Right lobe of liver (tissue), 4 donors: ENCODE measurements around the gene TMC8.

Experiments used
- POLR2A ChIP-seq: fragments of 450-650 bp; IDR thresholded peaks from one replicate; pipeline ENCODE4 v1.6.1; 2017; ENCODE audit warnings: antibody characterized with exemption, mild to moderate bottlenecking
- TF ChIP-seq, protein P1 (sequence below), 4 donors: fragments of 200-600 bp in 3 of 4; fragments of 450-650 bp in 1 of 4; IDR thresholded peaks; one replicate each; pipeline versions ENCODE4 v1.5.1 to v1.8.0; 2016 to 2022; ENCODE audit warnings: antibody characterized with exemption in 4 of 4, mild to moderate bottlenecking in 2 of 4
- donor health status: DM: no; HTN: no; CAD: no.
- donor health status: DM: no; HTN: no; CAD: no.
- donor health status: DM: no; HTN: yes; CAD: no.

DNA sequence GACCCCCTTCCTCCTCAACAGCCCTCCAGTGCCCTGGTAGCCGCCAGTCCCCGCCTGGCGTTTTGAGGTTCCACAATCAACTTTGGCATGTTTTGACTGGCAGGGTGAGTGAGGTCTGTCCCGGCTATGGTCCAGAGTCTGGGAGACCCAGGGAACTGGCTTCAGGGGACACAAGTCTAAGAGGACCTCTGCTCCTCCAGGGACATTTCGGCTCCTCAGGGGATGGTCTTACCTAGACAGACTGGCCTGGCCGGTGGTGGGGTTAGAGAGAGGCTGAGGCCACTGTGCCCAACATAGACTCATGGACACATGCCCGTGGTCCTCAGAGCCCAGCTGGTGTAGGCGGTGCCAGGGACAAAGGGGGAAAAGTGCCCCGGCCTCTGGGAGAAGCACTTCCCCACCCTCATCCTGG is 2.2 kb downstream of the TMC8 start:
- TF ChIP-seq, protein P1, sequence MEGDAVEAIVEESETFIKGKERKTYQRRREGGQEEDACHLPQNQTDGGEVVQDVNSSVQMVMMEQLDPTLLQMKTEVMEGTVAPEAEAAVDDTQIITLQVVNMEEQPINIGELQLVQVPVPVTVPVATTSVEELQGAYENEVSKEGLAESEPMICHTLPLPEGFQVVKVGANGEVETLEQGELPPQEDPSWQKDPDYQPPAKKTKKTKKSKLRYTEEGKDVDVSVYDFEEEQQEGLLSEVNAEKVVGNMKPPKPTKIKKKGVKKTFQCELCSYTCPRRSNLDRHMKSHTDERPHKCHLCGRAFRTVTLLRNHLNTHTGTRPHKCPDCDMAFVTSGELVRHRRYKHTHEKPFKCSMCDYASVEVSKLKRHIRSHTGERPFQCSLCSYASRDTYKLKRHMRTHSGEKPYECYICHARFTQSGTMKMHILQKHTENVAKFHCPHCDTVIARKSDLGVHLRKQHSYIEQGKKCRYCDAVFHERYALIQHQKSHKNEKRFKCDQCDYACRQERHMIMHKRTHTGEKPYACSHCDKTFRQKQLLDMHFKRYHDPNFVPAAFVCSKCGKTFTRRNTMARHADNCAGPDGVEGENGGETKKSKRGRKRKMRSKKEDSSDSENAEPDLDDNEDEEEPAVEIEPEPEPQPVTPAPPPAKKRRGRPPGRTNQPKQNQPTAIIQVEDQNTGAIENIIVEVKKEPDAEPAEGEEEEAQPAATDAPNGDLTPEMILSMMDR (IDR thresholded peaks at IDR 0.05), result no peak
- TF ChIP-seq POLR2A, result no peak
